Chondrocyte (in vitro differentiated cells): ENCODE data around the gene PTCHD4. TPM values are rescaled to one million over a fixed set of nuclear protein-coding genes. Genes with fewer than 3 reads are reported as not detected.
"Not testable (repeated sequence)": the region's sequence is repeated elsewhere in the genome, so short reads cannot be mapped to it uniquely, and the experiment has no call there.

ENCODE experiments used
- DNase-seq: peaks from one replicate; pipeline ENCODE4 v3.0.0; 2021; ENCODE audit warnings: mixed read lengths, low spot score
- H3K27ac Mint-ChIP-seq: one replicate; pipeline ENCODE4 v1.8.0; 2021; ENCODE audit warnings: mild to moderate bottlenecking, moderate library complexity, mixed read lengths; ENCODE audit not compliant: unreplicated experiment
- H3K27me3 Mint-ChIP-seq: 2 replicates; pipeline ENCODE4 v1.8.0; 2021; ENCODE audit warnings: low read depth, mixed read lengths
- H3K36me3 Mint-ChIP-seq: 2 replicates; pipeline ENCODE4 v1.8.0; 2021; ENCODE audit warnings: low read depth, mixed read lengths
- H3K4me1 Mint-ChIP-seq: 2 replicates; pipeline ENCODE4 v1.8.0; 2021; ENCODE audit warnings: low read depth, mild to moderate bottlenecking, mixed read lengths
- H3K4me3 Mint-ChIP-seq: one replicate; pipeline ENCODE4 v1.8.0; 2021; ENCODE audit warnings: mild to moderate bottlenecking, moderate library complexity, mixed read lengths; ENCODE audit not compliant: unreplicated experiment
- H3K9me3 Mint-ChIP-seq: 2 replicates; pipeline ENCODE4 v1.8.0; 2021; ENCODE audit warnings: low read depth, mixed read lengths
- total RNA-seq: library from RNA; stranded (reverse); gene quantifications from 3 replicates; pipeline ENCODE4 v1.2.1, GENCODE V29; 2021
- TF ChIP-seq, protein P1 (sequence below): fragments of 200-600 bp; sonication (generic); IDR thresholded peaks from 2 replicates; pipeline ENCODE4 v1.5.0; 2021; ENCODE audit warnings: antibody characterized with exemption, mild to moderate bottlenecking, moderate library complexity

Gene PTCHD4
- total RNA-seq, 1 donor from 2014 or later: 0.95 TPM

DNA sequence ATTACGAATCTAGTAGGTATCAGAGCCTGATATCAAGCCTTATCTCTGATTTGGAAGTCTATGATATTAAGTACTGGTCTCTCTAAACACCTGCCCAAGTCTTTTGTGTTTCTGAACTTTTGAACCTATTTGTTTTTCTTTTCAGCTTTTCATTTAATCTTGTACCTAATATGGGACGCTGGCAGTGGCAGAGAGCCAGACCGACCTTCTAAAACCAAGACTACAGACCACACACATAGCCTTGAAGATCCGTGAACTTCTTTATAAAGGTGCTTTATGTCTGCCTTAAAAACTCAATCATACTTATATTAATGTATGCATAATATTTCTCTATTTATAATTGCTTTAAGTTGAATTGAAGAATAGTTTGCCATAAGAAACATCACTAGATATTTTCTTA, 12.6 kb upstream of the PTCHD4 start:
- TF ChIP-seq, protein P1, sequence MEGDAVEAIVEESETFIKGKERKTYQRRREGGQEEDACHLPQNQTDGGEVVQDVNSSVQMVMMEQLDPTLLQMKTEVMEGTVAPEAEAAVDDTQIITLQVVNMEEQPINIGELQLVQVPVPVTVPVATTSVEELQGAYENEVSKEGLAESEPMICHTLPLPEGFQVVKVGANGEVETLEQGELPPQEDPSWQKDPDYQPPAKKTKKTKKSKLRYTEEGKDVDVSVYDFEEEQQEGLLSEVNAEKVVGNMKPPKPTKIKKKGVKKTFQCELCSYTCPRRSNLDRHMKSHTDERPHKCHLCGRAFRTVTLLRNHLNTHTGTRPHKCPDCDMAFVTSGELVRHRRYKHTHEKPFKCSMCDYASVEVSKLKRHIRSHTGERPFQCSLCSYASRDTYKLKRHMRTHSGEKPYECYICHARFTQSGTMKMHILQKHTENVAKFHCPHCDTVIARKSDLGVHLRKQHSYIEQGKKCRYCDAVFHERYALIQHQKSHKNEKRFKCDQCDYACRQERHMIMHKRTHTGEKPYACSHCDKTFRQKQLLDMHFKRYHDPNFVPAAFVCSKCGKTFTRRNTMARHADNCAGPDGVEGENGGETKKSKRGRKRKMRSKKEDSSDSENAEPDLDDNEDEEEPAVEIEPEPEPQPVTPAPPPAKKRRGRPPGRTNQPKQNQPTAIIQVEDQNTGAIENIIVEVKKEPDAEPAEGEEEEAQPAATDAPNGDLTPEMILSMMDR: no peak
- H3K4me1 Mint-ChIP-seq: no peaks in the 10 kb centered on the region
- no peak overlapping the region for H3K27ac Mint-ChIP-seq
- H3K36me3 Mint-ChIP-seq: no peaks in the 10 kb centered on the region
- H3K27me3 Mint-ChIP-seq: peaks cover 6% of the 10 kb centered on the region
- H3K4me3 Mint-ChIP-seq: no peak overlapping the region
- DNase-seq: no peak
- H3K9me3 Mint-ChIP-seq: no peaks in the 10 kb centered on the region

DNA sequence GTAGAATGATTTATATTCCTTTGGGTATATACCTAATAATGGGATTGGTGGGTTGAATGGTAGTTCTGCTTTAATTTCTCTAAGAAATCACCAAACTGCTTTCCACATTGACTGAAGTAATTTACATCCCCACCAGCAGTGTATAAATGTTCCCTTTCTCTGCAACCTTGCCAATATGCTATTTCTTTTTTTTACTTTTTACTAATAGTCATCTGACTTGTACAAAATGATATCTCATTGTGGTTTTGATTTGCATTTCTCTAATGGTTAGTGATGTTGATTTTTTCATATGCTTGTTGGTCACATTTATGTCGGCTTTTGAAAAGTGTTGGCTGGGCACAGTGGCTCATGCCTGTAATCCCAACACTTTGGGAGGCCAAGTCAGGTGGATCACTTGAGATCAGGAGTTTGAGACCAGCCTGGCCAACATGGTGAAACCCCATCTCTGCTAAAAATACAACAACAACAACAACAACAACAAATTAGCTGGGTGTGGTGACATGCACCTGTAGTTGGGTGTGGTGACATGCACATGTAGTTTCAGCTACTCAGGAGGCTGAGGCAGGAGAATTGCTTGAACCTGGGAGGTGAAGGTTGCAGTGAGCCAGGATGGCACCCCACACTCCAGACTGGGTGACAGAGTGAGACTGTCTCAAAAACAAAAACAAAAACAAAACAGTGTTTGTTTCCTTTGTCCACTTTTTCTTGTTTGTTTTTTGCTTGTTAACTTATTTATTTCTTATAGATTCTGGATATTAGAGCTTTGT, 11.2 kb upstream of the PTCHD4 start:
- not testable (repeated sequence) for H3K27ac Mint-ChIP-seq, H3K27me3 Mint-ChIP-seq, DNase-seq, H3K9me3 Mint-ChIP-seq, H3K36me3 Mint-ChIP-seq, H3K4me3 Mint-ChIP-seq, H3K4me1 Mint-ChIP-seq

DNA sequence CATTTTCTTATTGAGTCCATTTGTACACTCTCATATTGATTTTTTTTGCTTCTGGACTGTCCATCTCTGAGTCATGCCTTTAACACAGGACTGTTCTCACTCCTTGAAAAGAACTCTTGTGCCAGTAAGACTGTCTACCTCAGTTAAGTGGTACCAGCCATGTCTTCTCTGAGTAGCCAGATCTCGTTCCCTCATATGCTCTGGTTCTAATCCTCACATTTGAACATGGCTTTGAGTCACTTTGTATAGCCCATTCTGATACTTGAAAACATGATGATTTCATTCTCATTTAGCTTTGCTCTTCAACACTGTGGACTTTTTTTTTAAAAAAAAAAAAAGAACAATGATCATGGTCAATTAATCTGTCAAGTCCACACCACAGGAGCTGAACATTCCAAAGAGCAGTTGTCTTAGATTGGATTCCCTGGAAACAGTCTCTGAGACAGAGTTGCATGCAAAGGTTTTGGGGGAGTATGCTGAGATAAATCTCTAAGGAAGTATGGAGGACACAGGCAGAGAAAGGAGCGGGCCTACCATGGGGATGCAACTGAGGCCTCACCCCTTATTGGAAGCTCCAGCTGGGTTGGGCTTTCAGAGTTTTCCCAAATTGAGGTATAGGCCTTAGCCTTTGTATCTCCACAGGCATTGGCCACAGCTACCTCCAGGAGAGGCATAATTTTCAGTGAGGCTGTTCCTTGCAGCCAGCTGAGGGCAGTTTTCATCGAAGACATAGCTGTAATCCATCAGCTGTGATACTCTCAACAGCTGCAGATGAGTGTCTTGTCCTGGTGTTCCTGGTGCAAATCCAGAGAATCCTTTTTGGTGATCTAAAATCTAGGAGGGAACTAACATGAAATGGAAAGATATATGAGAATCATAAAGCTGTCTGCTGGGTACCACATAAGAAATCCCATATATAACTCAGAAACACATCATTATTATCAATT, 6.0 kb upstream of the PTCHD4 start:
- H3K27ac Mint-ChIP-seq: no peak overlapping the region
- H3K4me1 Mint-ChIP-seq: no peaks in the 10 kb centered on the region
- TF ChIP-seq, protein P1: no peak
- H3K9me3 Mint-ChIP-seq: no peaks in the 10 kb centered on the region
- H3K27me3 Mint-ChIP-seq: no peaks in the 10 kb centered on the region
- H3K36me3 Mint-ChIP-seq: no peaks in the 10 kb centered on the region
- H3K4me3 Mint-ChIP-seq: no peak overlapping the region
- no peak for DNase-seq

- Mint-ChIP-seq H3K36me3 (no peaks in the 10 kb centered on the region), H3K4me1 (peaks cover 7% of the 10 kb centered on the region), H3K27me3 (no peaks in the 10 kb centered on the region), H3K9me3 (no peaks in the 10 kb centered on the region), H3K27ac (no peak overlapping the region), H3K4me3 (no peak overlapping the region)
- no peak for DNase-seq
- TF ChIP-seq, protein P1: no peak
Observed at GRCh38 chr6:48113130-48113529, 2.1 kb upstream of the PTCHD4 start.

GRCh38 chr6:48111575-48111974, 578 bp upstream of the PTCHD4 start:
- H3K9me3 Mint-ChIP-seq: peaks cover 3% of the 10 kb centered on the region
- DNase-seq: no peak
- TF ChIP-seq, protein P1: no peak
- no peaks in the 10 kb centered on the region for H3K36me3 Mint-ChIP-seq
- H3K4me1 Mint-ChIP-seq: peaks cover 7% of the 10 kb centered on the region
- H3K4me3 Mint-ChIP-seq: no peak overlapping the region
- no peak overlapping the region for H3K27ac Mint-ChIP-seq
- no peaks in the 10 kb centered on the region for H3K27me3 Mint-ChIP-seq
